Measurements from ENCODE around the gene GRID2IP.

Gene GRID2IP

GRCh38 chr7:6531492-6532279, 19.6 kb downstream of the GRID2IP start:
- TF ChIP-seq CTCF (IDR thresholded peaks at IDR 0.05; ENCODE audit: borderline replicate concordance, control extremely low read depth, extremely low read depth, insufficient read depth, missing control alignments): no peak
- no peak for DNase-seq (ENCODE audit: low spot score)
- in situ Hi-C loops (cut with MboI; ENCODE audit: low sequenced_read_pairs, unreplicated experiment): no loop called here

DNA sequence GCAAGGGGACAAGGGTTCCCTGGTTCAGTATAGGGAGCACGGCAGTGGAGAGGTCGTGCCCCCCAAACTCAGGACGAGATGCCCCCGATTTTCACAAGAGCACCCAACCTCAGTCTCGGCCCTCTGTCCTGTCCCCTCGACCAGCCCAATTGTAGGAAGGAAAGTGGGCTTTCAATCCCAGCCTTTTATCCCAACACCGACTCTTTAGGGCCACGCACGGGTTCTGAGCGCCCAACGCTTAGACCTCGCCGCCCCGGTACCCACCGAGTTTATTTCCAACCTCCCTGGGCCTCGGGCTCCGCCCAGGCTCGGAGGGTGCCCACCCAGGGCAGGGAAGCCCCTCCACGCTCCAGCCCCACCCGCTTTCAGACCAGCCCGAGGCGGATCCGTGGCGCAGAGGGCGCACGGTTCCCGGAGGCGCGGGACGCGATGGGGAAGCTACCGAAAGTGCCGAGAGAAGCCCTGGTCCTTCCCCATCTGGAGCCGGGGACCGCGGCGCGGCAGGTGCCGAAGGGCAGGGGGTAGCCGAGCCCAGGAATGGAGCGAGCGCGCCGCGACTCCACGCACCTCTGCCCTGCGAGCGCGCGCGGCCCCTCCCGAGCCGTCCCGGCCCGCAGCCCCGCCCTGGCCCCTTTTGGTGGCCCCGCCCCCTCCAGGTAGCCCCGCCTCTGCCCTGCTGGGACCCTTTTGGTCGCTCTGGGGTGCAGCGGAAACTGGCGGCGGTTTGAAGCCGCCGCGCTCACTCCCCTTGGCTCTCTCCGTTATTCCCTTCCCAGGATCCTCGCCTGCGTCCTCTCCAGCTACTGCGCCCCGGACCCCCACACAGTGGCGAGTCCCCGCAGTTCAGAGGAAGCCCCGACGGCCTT, 20.4 kb downstream of the GRID2IP start:
- in situ Hi-C loops (cut with MboI; ENCODE audit: low sequenced_read_pairs, unreplicated experiment): no loop called here
- DNase-seq (ENCODE audit: low spot score): peak; percentile 82
- TF ChIP-seq CTCF (IDR thresholded peaks at IDR 0.05; ENCODE audit: borderline replicate concordance, control extremely low read depth, extremely low read depth, insufficient read depth, missing control alignments): no peak

- in situ Hi-C loops (cut with MboI; ENCODE audit: low sequenced_read_pairs, unreplicated experiment): no loop called here
- no peak for TF ChIP-seq CTCF (IDR thresholded peaks at IDR 0.05; ENCODE audit: borderline replicate concordance, control extremely low read depth, extremely low read depth, insufficient read depth, missing control alignments)
- DNase-seq (ENCODE audit: low spot score): no peak
Observed at GRCh38 chr7:6529643-6530042, 21.6 kb downstream of the GRID2IP start.

- TF ChIP-seq CTCF (IDR thresholded peaks at IDR 0.05; ENCODE audit: borderline replicate concordance, control extremely low read depth, extremely low read depth, insufficient read depth, missing control alignments): no peak
- in situ Hi-C loops (cut with MboI; ENCODE audit: low sequenced_read_pairs, unreplicated experiment): no loop called here
- DNase-seq (ENCODE audit: low spot score): no peak
Observed at GRCh38 chr7:6528401-6529130, 22.7 kb downstream of the GRID2IP start.

- in situ Hi-C loops (cut with MboI; ENCODE audit: low sequenced_read_pairs, unreplicated experiment): no loop called here
- DNase-seq (ENCODE audit: low spot score): no peak
- TF ChIP-seq CTCF (IDR thresholded peaks at IDR 0.05; ENCODE audit: borderline replicate concordance, control extremely low read depth, extremely low read depth, insufficient read depth, missing control alignments): no peak
Observed at GRCh38 chr7:6526997-6527378, 24.3 kb downstream of the GRID2IP start.

Measured in GM13976 (cell line).